ENCODE measurements around the gene ACTRT2.
A peak's percentile ranks its signal among the peaks of the same experiment; 100 is the strongest.

The ACTRT2 gene

DNA sequence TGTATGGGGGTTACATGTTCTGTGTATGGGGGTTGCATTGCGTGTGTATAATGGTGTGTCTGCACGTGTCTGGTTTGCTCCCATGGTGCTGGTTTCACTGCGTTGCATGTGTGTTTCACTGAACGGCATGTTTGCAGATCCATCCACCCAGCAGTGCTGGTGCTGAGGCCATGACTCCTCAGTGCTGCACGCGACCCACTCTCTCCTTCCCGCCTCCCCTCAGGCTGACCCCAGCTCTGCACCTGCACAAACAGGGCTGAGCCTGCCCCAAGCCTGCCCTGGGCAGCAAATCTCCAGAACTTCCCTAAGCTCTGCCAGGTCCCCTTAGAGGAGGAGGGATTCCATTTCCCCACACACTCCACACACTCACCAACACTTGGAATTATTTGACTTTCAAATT is 18.7 kb downstream of the ACTRT2 start:
- TF ChIP-seq, protein P1, sequence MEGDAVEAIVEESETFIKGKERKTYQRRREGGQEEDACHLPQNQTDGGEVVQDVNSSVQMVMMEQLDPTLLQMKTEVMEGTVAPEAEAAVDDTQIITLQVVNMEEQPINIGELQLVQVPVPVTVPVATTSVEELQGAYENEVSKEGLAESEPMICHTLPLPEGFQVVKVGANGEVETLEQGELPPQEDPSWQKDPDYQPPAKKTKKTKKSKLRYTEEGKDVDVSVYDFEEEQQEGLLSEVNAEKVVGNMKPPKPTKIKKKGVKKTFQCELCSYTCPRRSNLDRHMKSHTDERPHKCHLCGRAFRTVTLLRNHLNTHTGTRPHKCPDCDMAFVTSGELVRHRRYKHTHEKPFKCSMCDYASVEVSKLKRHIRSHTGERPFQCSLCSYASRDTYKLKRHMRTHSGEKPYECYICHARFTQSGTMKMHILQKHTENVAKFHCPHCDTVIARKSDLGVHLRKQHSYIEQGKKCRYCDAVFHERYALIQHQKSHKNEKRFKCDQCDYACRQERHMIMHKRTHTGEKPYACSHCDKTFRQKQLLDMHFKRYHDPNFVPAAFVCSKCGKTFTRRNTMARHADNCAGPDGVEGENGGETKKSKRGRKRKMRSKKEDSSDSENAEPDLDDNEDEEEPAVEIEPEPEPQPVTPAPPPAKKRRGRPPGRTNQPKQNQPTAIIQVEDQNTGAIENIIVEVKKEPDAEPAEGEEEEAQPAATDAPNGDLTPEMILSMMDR (IDR thresholded peaks at IDR 0.05): no peak
- no peak for DNase-seq (ENCODE audit: low spot score)
- Histone ChIP-seq H3K4me3 (no peak overlapping the region), H3K27ac (no peak overlapping the region)

DNA sequence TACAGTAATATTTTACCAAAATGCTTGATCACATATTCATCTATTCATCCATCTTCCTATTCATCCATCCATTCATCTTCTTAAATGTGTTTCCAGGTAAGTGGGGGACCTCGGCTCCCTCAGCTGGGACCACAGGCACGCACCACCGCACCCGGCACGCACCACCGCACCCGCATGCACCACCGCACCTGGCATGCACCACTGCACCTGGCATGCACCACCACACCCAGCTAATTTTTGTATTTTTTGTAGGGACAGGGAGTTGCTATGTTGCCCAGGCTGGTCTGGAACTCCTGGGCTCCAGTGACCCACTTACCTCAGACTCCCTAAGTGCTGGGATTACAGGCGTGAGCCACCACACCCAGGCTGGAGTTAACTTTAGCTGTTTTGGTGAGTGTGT is 21.2 kb downstream of the ACTRT2 start:
- Histone ChIP-seq H3K27ac (no peak overlapping the region), H3K4me3 (no peak overlapping the region)
- no peak for DNase-seq (ENCODE audit: low spot score)
- TF ChIP-seq, protein P1 (IDR thresholded peaks at IDR 0.05): no peak

DNA sequence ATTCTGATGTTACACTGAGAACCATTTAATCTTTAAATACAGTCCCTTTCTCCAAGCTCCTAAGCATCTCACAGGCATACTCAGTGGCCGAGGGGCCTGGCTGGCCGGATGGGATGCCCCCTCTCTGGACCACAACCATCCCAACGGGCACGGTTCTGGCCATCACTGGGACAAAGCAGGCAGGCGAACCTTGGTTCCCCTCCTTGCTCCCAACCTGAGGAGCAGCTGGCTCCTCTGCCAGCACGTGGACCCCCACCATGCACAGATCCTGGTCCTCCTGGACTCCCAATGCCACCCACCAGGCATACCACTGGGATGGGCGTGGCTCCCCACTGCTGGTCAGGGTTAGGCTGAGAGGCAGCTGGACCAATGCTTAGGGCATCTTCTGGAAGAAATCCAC is 27.9 kb downstream of the ACTRT2 start:
- no peak overlapping the region for H3K4me3 ChIP-seq
- DNase-seq (ENCODE audit: low spot score): peak; percentile 47
- no peak overlapping the region for H3K27ac ChIP-seq
- TF ChIP-seq, protein P1 (IDR thresholded peaks at IDR 0.05): no peak

DNA sequence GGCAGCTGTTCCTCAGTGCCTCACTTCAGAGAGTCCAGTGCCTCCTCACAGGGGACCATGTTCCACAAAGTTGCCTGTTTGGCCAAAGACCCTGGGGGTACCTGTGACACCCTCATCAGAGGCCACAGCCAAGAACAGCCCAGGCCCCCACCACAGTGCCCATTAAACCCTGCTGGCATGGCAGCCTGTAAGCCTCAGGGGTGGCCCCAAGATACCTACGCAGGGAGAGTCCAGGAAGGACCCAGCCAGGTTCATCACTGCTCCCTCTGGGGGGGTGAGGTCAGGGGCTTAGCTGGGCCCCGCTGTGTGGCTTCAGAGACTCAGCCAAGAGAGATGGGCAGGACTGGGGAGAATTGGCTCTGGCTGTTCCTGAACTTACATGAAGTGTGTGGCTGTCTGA is 28.6 kb downstream of the ACTRT2 start:
- H3K27ac ChIP-seq: no peak overlapping the region
- no peak overlapping the region for H3K4me3 ChIP-seq
- TF ChIP-seq, protein P1 (IDR thresholded peaks at IDR 0.05): no peak
- peak; percentile 54 for DNase-seq (ENCODE audit: low spot score)

DNA sequence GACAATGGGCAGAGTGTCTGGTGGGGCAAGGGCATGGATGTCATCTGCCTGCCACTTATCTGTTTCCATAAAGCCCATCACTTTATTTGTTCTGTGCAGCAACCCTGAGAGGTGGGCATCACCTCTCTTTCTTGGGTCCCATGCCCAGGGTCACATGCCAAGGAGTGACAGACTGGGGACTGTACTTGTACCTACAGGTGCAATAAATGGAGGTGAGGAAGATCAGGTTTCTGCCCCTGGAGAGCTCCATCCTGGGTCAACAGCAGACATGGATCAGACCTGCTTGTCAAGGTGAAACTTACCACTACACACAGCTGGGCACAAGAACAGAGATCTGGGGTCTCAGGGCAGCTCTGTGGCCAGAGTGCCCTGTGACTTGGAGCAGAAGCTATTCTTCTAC is 29.3 kb downstream of the ACTRT2 start:
- Histone ChIP-seq H3K27ac (no peak overlapping the region), H3K4me3 (no peak overlapping the region)
- DNase-seq (ENCODE audit: low spot score): peak; percentile 57
- TF ChIP-seq, protein P1 (IDR thresholded peaks at IDR 0.05): no peak

DNA sequence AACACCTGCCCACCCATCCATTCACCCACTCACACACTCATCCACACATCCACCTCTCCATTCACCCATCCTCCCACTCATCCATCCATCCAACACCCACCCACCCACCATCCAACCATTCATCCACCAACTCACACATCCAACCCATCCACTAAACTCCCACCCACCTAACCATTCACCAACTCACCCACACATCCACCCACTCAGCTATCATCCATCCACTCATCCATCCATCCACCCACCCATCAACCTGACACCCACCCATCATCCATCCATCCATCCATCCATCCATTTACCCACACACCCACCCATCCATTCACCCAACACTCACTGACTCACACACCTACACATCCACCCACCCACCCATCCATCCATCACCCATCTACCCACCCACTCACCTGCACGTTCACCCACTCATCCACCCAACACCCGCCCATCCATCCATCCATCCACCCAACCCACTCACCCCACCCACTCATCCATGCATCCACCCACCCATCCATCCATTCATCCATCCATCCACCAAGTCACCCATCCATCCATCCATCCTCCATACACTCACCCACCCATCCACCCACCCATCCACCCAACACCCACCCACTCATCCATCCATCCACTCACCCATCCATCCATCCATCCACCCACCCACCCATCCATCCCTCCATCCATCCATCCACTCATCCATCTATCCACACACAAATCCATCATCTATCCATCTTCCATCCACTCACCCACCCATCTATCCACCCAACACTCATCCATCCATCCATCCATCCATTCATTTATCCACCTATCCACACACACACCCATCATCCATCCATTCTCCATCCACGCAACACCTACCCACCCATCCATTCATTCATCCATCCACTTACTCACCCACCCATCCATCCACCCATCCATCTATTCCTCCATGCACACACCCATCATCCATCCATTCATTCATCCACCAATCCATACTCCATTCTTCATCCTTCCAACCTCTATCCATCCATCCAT is 30.3 kb downstream of the ACTRT2 start:
- Histone ChIP-seq H3K27ac (no peak overlapping the region), H3K4me3 (no peak overlapping the region)
- DNase-seq (ENCODE audit: low spot score): no peak
- TF ChIP-seq, protein P1 (IDR thresholded peaks at IDR 0.05): no peak

DNA sequence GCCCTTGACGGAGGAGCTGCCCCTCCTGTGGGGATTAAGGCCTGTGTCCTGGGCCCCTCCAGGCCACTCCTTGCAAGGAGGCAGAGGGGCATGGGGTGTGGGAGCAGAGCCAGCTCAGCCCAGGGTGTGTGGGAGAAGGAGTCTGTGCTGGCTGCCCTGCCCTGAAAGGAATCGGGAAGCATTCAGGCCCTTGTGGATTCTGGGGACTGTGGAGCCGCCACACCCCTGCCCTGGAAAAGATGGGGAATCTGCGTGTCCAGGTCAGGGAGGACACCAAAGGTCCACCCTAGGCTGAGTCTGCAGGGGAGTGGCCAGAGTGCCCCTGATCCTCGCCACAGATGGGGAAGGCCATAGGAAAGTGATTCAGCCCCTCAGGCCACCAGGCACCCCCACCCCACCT is 31.2 kb downstream of the ACTRT2 start:
- DNase-seq (ENCODE audit: low spot score): no peak

More for the DNA sequence above, 31.2 kb downstream of the ACTRT2 start:
- Histone ChIP-seq H3K4me3 (no peak overlapping the region), H3K27ac (no peak overlapping the region)
- TF ChIP-seq, protein P1 (IDR thresholded peaks at IDR 0.05): no peak
